ENCODE data around the gene LIPT2. TPM values are rescaled to one million over a fixed set of nuclear protein-coding genes. Genes with fewer than 3 reads are reported as not detected.

The LIPT2 gene
- total RNA-seq, 1 donor = 1.4 TPM

GRCh38 chr11:74485868-74486267, 7.7 kb downstream of the LIPT2 start:
- no peak for TF ChIP-seq CTCF (IDR thresholded peaks at IDR 0.05; ENCODE audit: insufficient read depth, low read length)
- H3K4me3 ChIP-seq (ENCODE audit: low read depth, low read length) = no peak overlapping the region
- no peak for DNase-seq (ENCODE audit: low read depth)

- no peak overlapping the region for H3K4me3 ChIP-seq (ENCODE audit: low read depth, low read length)
- TF ChIP-seq CTCF (IDR thresholded peaks at IDR 0.05; ENCODE audit: insufficient read depth, low read length) = no peak
- no peak for DNase-seq (ENCODE audit: low read depth)
Observed at GRCh38 chr11:74480688-74481417, 12.7 kb downstream of the LIPT2 start.

GRCh38 chr11:74479732-74480123, 13.8 kb downstream of the LIPT2 start:
- H3K4me3 ChIP-seq (ENCODE audit: low read depth, low read length) = no peak overlapping the region
- DNase-seq (ENCODE audit: low read depth) = no peak
- no peak for TF ChIP-seq CTCF (IDR thresholded peaks at IDR 0.05; ENCODE audit: insufficient read depth, low read length)

DNA sequence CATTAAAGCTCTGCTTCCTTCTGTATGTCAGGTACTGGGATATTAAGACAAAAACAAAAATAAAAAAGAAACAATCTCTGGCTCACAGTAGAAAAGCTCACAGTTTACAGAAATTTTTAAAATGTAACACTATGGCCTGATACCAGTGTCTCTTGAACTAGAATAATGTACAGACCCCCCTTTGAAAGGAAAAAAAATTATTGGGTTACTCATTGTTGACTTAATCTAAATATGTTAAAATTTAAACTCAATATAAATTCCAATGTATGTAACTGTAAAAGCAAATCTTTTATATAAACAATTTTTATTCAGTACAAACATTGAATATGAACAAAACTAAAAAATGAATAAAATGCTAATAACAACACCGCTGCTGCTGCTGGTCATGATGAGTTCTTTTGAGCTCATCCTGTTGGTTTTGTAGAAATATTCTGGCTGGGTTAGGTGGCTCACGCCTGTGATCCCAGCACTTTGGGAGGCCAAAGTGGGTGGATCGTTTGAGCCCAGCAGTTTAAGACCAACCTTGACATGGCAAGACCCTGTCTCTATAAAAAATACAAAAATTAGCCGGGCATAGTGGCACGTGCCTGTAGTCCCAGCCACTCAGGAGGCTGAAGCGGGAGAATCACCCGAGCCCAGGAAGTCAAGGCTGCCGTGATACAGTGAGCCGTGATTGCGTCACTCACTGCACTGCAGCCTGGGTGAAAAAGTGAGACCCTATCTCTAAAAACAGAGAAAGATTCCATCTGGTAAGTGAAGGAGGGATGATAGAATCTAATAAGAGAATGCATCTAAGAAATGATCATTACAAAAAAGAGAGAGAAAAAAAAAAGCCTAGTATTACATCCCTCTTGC, 14.4 kb downstream of the LIPT2 start:
- TF ChIP-seq CTCF (IDR thresholded peaks at IDR 0.05; ENCODE audit: insufficient read depth, low read length) = no peak
- DNase-seq (ENCODE audit: low read depth) = no peak

GRCh38 chr11:74476536-74476935, 17.0 kb downstream of the LIPT2 start:
- no peak for DNase-seq (ENCODE audit: low read depth)
- no peak overlapping the region for H3K4me3 ChIP-seq (ENCODE audit: low read depth, low read length)
- no peak for TF ChIP-seq CTCF (IDR thresholded peaks at IDR 0.05; ENCODE audit: insufficient read depth, low read length)

More for the DNA sequence above, 14.4 kb downstream of the LIPT2 start:
- H3K4me3 ChIP-seq (ENCODE audit: low read depth, low read length) = no peak overlapping the region

DNA sequence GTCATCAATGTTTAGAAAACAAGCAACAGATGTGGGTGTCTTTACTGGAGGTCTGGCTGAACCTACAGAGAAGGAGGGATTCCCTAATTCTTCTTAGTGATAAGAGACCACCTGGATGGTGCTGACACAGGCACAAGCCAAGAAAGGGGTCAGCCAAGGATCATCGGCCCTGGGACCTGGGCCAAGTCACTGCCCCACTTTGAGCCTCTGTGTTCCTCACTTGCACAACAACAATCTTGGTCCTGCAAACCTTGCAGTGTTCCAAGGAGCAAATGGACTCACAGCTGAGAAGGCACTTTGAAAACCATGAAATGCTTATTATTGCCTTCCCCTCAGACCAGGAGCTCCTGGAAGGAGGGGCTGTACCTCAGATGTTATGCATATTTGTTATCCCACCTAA, 19.2 kb downstream of the LIPT2 start:
- H3K4me3 ChIP-seq (ENCODE audit: low read depth, low read length) = no peak overlapping the region
- no peak for DNase-seq (ENCODE audit: low read depth)
- TF ChIP-seq CTCF (IDR thresholded peaks at IDR 0.05; ENCODE audit: insufficient read depth, low read length) = no peak
